ENCODE results near the gene KIRREL3. TPM values are rescaled to one million over a fixed set of nuclear protein-coding genes. Genes with fewer than 3 reads are reported as not detected.
A peak's percentile ranks its signal among the peaks of the same experiment; 100 is the strongest.

The KIRREL3 gene
- total and polyA plus RNA-seq, 9 of the 15 experiments (the other 6 are each of a cell fraction or from before 2014, with no cell fraction given) = 0.04 to 0.10 TPM; not detected in 7

- BruUV-seq (replicated peaks) = no TSS peak
- 16% methylated on average over 9 of the region's 12 CpGs for WGBS (ENCODE audit: insufficient coverage, low coverage, missing lambda C conversion rate)
- Histone ChIP-seq H4K20me1 (replicated peaks; ENCODE audit: control insufficient read depth, insufficient read depth, low read length) (peaks cover 8% of the 10 kb centered on the region), H3K36me3 (ENCODE audit: control insufficient read depth, insufficient read depth, low read length) (no peaks in the 10 kb centered on the region), H3K27ac (ENCODE audit: extremely low read depth, low read depth, low read length) (no peak overlapping the region), H3K27me3 (ENCODE audit: control insufficient read depth in 2 of 2, insufficient read depth in 2 of 2, low read length in 2 of 2) (peaks cover 0 to 45% of the 10 kb centered on the region in 2 experiments; a peak in 3 of 5 replicates), H3K4me3 (no peak overlapping the region), H2AFZ (ENCODE audit: low read depth, low read length) (no peak overlapping the region), H3K9me3 (replicated peaks; ENCODE audit: control insufficient read depth, insufficient read depth, low read depth, low read length) (no peaks in the 10 kb centered on the region), H3K4me2 (ENCODE audit: insufficient read depth, low read length) (no peak overlapping the region), H3K79me2 (ENCODE audit: control insufficient read depth, insufficient read depth, low read length) (no peaks in the 10 kb centered on the region), H3K9me1 (ENCODE audit: control insufficient read depth, insufficient read depth, low read length) (no peaks in the 10 kb centered on the region), H3K4me1 (replicated peaks in 1 of 2; ENCODE audit: control insufficient read depth in 2 of 2, insufficient read depth in 2 of 2, low read length in 2 of 2) (peaks cover 0 to 17% of the 10 kb centered on the region in 2 experiments; a peak in 4 of 5 replicates), H3K9ac (ENCODE audit: insufficient read depth in 1 of 2, low read depth in 2 of 2, low read length in 2 of 2) (peak overlapping the region in 1 of 2 experiments; percentile 35; a peak in 1 of 4 replicates)
- FAIRE-seq = no peak
- POLR2A ChIA-PET = interaction anchor here (1.4 kb wide), 1 partner anchor 13 kb away, joined by 3 read pairs; no protein-coding TSS in a partner anchor
- CTCF ChIA-PET (ENCODE audit: low intra/inter-chr PET ratio) = no interaction called here
- in situ Hi-C loops (cut with MboI) = no loop called here
- peak; percentile 45 for ATAC-seq
- TF ChIP-seq YY1 (IDR thresholded peaks at IDR 0.05; ENCODE audit: borderline replicate concordance in 1 of 3, control insufficient read depth in 1 of 3, extremely low read depth in 1 of 3, insufficient read depth in 3 of 3, insufficient read length in 1 of 3, insufficient replicate concordance in 2 of 3, low read depth in 1 of 3, low read length in 2 of 3) (no peak), ZNF764 (CRISPR knock-in tag; IDR thresholded peaks at IDR 0.05; ENCODE audit: low read depth) (no peak), KAT7 (CRISPR knock-in tag; IDR thresholded peaks at IDR 0.05; ENCODE audit: borderline replicate concordance) (no peak), NR0B1 (IDR thresholded peaks at IDR 0.05; ENCODE audit: partially characterized antibody) (no peak), PML (IDR thresholded peaks at IDR 0.05; ENCODE audit: low read length) (no peak), ZZZ3 (IDR thresholded peaks at IDR 0.05) (no peak), SMARCA5 (IDR thresholded peaks at IDR 0.05) (no peak), CREB3 (tag; conservative IDR thresholded peaks at IDR 0.05; ENCODE audit: low read depth) (no peak), HMBOX1 (IDR thresholded peaks at IDR 0.05) (no peak), ZNF41 (CRISPR knock-in tag; conservative IDR thresholded peaks at IDR 0.05) (no peak), ZNF561 (CRISPR knock-in tag; conservative IDR thresholded peaks at IDR 0.05) (no peak), E2F4 (CRISPR knock-in tag; IDR thresholded peaks at IDR 0.05; ENCODE audit: low read depth) (no peak), ZNF217 (CRISPR knock-in tag; IDR thresholded peaks at IDR 0.05) (no peak), E2F1 (CRISPR knock-in tag; IDR thresholded peaks at IDR 0.05) (no peak), SETDB1 (IDR thresholded peaks at IDR 0.05; ENCODE audit: low read length) (no peak), HNRNPK (IDR thresholded peaks at IDR 0.05; ENCODE audit: low read depth, low read length, poor library complexity, severe bottlenecking) (no peak), RB1 (IDR thresholded peaks at IDR 0.05; ENCODE audit: low read depth) (no peak)
- intact Hi-C loops (cut with micrococcal nuclease) = no loop called here
- peak; percentile 41 to 59 (median 51) for DNase-seq (ENCODE audit: extremely low read depth in 1 of 4, low spot score in 3 of 4)
These were observed 565.6 kb downstream of the KIRREL3 start for GRCh38 chr11:126434950-126435335.

Measured in K562 (cell line).